Naive thymus-derived CD8-positive, alpha-beta T cell (primary cell): Measurements from ENCODE around the gene NAA20. TPM values are rescaled to one million over a fixed set of nuclear protein-coding genes. Genes with fewer than 3 reads are reported as not detected.

Experiments used
- ATAC-seq, 2 donors: fragments of 150-1000 bp; cut with Tn5 transposase in 1 of 2; sonication (Bioruptor Pico), chemical (Tn5 transposase) in 1 of 2; 1 replicate in 1 of 2; 2 replicates in 1 of 2; pipeline ENCODE4 v1.10.0; 2021; ENCODE audit warnings: mild to moderate bottlenecking in 2 of 2, moderate library complexity in 2 of 2
- POLR2A ChIA-PET: fragments of 350-600 bp; sonication (Branson Sonifier 250); formaldehyde crosslinking; loops from one replicate; lab custom pipeline; 2021; ENCODE audit warnings: antibody characterized with exemption; lab: Charles Lee
- DNase-seq, 10 donors: peaks; one replicate each; pipeline versions ENCODE4 v3.0.0 to v3.0.0-alpha.2; 2020 to 2022
- H3K27ac Mint-ChIP-seq, 10 donors: one replicate each; pipeline ENCODE4 v1.8.0; 2020 to 2022; ENCODE audit warnings: mild to moderate bottlenecking in 10 of 10, mixed read lengths in 10 of 10, moderate library complexity in 4 of 10, inconsistent platforms in 1 of 10
- H3K27me3 Mint-ChIP-seq, 5 donors: one replicate each; pipeline ENCODE4 v1.8.0; 2021 to 2022; ENCODE audit warnings: mixed read lengths in 5 of 5
- H3K36me3 Mint-ChIP-seq, 3 donors: one replicate each; pipeline ENCODE4 v1.8.0; 2020 to 2022; ENCODE audit warnings: mixed read lengths in 3 of 3, mild to moderate bottlenecking in 2 of 3, inconsistent platforms in 1 of 3
- H3K4me1 Mint-ChIP-seq, 4 donors: one replicate each; pipeline ENCODE4 v1.8.0; 2021 to 2022; ENCODE audit warnings: mixed read lengths in 4 of 4
- H3K4me3 Mint-ChIP-seq, 10 donors: one replicate each; pipeline ENCODE4 v1.8.0; 2020 to 2022; ENCODE audit warnings: mild to moderate bottlenecking in 10 of 10, mixed read lengths in 10 of 10, moderate library complexity in 6 of 10, inconsistent platforms in 1 of 10
- H3K9me3 Mint-ChIP-seq, 9 donors: one replicate each; pipeline ENCODE4 v1.8.0; 2020 to 2022; ENCODE audit warnings: mixed read lengths in 9 of 9, mild to moderate bottlenecking in 3 of 9, inconsistent platforms in 1 of 9, moderate library complexity in 1 of 9
- polyA plus RNA-seq, 3 donors: library from polyadenylated mRNA; unstranded; fragments of 300-500 nt; fragmentation: Illumina TruSeq; gene quantifications; one replicate each; pipeline ENCODE4 v1.2.3, GENCODE V29; 2021
- total RNA-seq, 8 experiments: library from RNA in 2 of 8; stranded (reverse) in 2 of 8; gene quantifications; one replicate each; pipeline ENCODE4 v1.2.3 and lab custom pipeline; 2021 to 2026

NAA20 gene
- total and polyA plus RNA-seq, 5 experiments from 2014 or later, result 40.9 to 82.4 (median 75.0) TPM

DNA sequence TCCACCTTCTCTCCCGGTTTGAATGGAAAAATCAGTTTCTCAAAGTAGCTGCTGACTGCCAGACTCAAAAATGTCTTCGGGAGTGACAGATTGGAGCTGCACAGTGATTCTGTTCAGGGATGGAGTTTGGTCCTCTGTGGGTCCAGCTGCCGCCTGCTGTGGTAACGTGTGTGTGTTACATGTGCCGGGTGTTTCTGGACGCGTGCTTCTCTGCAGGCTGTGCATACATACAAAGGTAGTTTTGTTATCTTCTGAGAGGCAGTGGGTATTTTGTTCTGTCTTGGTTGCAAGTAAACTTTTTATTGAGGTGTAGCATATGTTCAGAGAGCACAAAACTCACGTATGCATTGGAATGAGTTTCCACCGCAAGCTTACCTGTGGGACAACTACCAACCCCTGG is 41.3 kb upstream of the NAA20 start:
- Mint-ChIP-seq H3K27me3 (peaks cover 0 to 3% (median 0%) of the 10 kb centered on the region in 5 donors), H3K4me1 (peaks cover 3 to 11% (median 5%) of the 10 kb centered on the region in 4 donors), H3K9me3 (no peaks in the 10 kb centered on the region), H3K27ac (no peak overlapping the region), H3K4me3 (no peak overlapping the region), H3K36me3 (no peaks in the 10 kb centered on the region)
- DNase-seq (no peak), ATAC-seq (no peak)
- POLR2A ChIA-PET, result no interaction called here

DNA sequence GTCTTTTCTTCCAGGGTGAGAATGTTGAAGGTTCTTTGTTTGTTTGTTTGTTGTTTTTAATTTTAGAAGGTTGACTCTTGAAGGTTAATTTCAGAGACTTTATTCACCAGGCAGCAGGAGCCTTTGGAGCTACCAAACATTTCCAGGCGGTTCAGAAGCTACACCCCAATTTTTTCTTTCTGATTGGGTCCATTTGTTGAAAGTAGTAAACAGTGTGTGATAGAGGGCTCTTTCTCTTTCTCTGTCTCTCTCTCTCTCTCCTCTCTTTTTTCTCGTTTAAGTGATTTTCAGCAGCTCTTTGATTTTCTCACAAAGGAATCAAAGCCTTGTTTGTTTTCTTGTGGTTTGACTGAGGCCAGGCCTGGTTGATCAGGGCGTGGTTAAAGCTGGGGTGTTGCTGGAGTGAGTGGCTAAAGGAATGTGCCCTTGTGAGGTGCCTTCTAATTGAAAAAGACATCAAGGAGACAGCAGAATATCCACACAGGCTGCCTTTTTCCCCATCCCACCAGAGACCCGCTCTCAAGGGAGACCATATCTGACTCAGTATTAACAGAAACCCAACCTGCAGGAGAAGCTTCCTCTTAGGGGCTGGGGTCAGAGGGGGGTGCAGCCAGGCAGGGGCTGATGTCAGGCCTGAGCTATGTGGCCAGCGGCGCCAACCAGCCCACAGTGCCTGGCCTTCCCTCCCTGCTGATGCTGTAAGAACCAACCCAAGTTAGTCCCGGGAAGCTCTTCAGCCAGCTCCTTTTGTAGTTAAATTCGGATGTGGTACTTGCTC is 40.4 kb upstream of the NAA20 start:
- H3K9me3 Mint-ChIP-seq, result no peaks in the 10 kb centered on the region
- POLR2A ChIA-PET, result no interaction called here
- peaks cover 0 to 3% (median 0%) of the 10 kb centered on the region in 5 donors for H3K27me3 Mint-ChIP-seq

DNA sequence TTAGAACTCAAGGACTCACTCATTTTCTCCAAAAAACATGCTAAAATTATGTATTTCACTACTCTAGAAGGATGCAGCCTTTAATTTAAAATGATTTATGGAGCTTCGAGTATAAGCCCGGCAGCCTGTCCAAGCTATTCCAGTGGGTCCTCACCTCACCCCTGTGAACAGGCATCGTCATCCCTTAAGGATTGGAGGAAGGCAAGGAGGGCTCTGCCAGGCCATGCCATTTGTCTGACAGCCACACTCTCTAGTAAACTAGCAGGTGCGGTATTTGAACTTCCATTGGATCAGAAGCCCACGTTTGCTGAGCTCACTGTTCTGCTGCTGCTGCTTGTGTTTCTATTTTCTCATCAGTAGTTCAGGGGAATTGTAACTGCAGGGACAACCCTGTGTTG is 39.8 kb upstream of the NAA20 start:
- peaks cover 3 to 11% (median 5%) of the 10 kb centered on the region in 4 donors for H3K4me1 Mint-ChIP-seq
- H3K9me3 Mint-ChIP-seq, result no peaks in the 10 kb centered on the region
- no peak overlapping the region for H3K27ac Mint-ChIP-seq
- no peak overlapping the region for H3K4me3 Mint-ChIP-seq
- POLR2A ChIA-PET, result no interaction called here
- H3K36me3 Mint-ChIP-seq, result no peaks in the 10 kb centered on the region
- DNase-seq (no peak), ATAC-seq (no peak)
- peaks cover 0 to 3% (median 0%) of the 10 kb centered on the region in 5 donors for H3K27me3 Mint-ChIP-seq

More for the DNA sequence above, 40.4 kb upstream of the NAA20 start:
- H3K36me3 Mint-ChIP-seq, result no peaks in the 10 kb centered on the region
- peak overlapping the region in 3 of 10 donors; percentile 14 to 37 (median 25) for H3K27ac Mint-ChIP-seq
- DNase-seq (no peak), ATAC-seq (no peak)
- no peak overlapping the region for H3K4me3 Mint-ChIP-seq
- H3K4me1 Mint-ChIP-seq, result peaks cover 3 to 11% (median 5%) of the 10 kb centered on the region in 4 donors

DNA sequence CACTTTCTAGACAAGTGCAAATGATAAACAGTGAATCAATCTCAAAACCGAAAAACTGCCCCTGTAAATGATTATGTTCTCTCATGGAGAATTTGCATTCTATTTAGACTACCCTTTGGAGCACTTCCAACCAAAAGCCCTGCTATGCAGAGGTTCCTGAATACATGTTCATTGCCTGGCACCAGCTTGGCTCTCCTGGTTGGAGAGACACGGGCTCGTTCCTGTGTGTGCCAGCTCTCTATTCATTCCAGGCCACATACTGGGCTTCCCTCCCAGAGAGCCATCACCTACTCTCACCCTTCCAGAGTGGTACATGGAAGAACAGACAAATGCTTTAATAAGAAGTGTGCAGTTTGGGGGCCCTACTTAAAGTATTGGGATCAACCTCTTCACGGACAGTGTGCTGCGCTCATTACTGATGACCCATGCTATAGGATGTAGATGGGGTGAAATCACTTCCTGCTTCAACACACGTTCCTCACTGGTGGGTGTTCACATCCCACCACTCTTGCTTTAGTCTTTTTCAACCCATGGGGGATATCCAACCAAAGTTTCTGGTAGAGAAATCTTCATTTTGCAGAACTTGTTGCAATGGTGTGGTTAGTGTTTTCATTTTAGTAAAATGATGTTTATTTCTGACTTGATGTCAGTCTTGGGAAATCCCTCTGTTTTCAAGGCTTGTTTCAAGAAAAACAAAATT is 38.5 kb upstream of the NAA20 start:
- DNase-seq (no peak), ATAC-seq (no peak)
- POLR2A ChIA-PET, result no interaction called here
- H3K9me3 Mint-ChIP-seq, result no peaks in the 10 kb centered on the region
- H3K27me3 Mint-ChIP-seq, result peaks cover 0 to 3% (median 0%) of the 10 kb centered on the region in 5 donors
- no peaks in the 10 kb centered on the region for H3K36me3 Mint-ChIP-seq
- H3K27ac Mint-ChIP-seq, result peak overlapping the region in 1 of 10 donors; percentile 27
- peaks cover 3 to 11% (median 5%) of the 10 kb centered on the region in 4 donors for H3K4me1 Mint-ChIP-seq
- no peak overlapping the region for H3K4me3 Mint-ChIP-seq

DNA sequence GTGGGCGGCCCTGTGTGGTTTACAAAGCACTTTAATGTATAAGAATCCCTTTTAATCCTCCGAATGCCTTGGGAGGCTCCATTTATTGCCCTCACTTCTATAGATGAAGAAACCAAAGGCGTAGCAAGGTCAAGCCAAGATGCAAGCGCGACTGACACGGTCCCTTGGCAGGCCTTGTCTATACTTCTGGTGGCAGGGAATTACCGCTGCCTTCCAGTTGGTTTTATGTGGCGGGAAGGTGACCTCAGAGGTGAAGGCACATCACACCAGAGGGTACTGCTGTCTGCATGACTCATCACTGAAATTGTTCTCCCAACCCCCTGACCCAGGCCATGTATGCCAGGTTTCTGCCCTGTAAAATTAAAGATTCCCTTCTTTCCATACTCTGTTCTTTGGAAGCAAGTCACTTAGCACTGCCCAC is 36.1 kb upstream of the NAA20 start:
- DNase-seq, result no peak
- no peak for ATAC-seq
- H3K4me3 Mint-ChIP-seq, result no peak overlapping the region
- no peak overlapping the region for H3K27ac Mint-ChIP-seq
- H3K9me3 Mint-ChIP-seq, result peaks cover 0 to 2% (median 0%) of the 10 kb centered on the region in 9 donors
- peaks cover 3 to 8% (median 5%) of the 10 kb centered on the region in 4 donors for H3K4me1 Mint-ChIP-seq
- POLR2A ChIA-PET, result no interaction called here
- H3K36me3 Mint-ChIP-seq, result no peaks in the 10 kb centered on the region
- H3K27me3 Mint-ChIP-seq, result peaks cover 0 to 7% (median 3%) of the 10 kb centered on the region in 5 donors

DNA sequence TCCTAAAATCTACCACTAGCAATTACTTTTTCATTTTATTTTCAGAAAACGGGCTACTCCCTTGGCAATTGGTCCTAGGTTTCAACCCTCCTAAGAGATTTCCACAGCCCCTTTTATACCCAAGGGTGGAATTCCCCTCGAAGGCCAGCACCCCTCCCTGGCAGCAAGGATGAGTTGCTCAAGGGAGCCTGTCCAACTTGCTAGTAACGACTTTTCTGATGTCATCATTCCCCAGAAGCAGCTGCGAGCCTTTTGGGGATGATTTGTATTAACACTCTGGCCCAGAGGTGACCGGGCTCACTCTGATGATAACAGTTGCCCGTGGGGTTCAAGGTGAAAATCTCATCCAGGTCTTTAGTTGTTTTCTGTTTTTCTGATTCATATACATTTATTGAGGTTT is 30.7 kb upstream of the NAA20 start:
- H3K27ac Mint-ChIP-seq, result no peak overlapping the region
- H3K4me3 Mint-ChIP-seq, result no peak overlapping the region
- DNase-seq, result no peak
- no peak for ATAC-seq
- H3K9me3 Mint-ChIP-seq, result peaks cover 0 to 2% (median 0%) of the 10 kb centered on the region in 9 donors
- POLR2A ChIA-PET, result no interaction called here
- H3K36me3 Mint-ChIP-seq, result no peaks in the 10 kb centered on the region
- peaks cover 0 to 19% (median 7%) of the 10 kb centered on the region in 5 donors for H3K27me3 Mint-ChIP-seq
- no peaks in the 10 kb centered on the region for H3K4me1 Mint-ChIP-seq

DNA sequence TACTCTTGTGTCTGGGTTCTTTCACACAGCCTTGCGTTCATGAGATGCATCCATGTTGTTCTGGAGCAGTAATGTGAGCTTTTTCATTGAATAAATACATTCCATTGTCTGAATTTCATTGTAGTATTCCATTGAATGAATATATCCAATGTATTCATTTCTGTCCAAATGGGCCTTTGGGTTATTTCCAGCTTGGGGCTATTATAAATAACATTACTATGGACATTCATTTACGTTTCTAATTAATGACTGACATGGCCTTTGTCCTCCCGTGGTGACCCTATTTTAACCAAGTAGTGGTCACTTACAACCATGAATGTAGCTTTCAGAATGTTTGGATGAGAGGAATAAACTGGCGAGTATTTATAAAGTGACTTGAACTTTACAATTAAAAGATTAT is 30.1 kb upstream of the NAA20 start:
- POLR2A ChIA-PET, result no interaction called here
- Mint-ChIP-seq H3K9me3 (peaks cover 0 to 2% (median 0%) of the 10 kb centered on the region in 9 donors), H3K27ac (no peak overlapping the region), H3K4me1 (no peaks in the 10 kb centered on the region), H3K4me3 (no peak overlapping the region), H3K36me3 (no peaks in the 10 kb centered on the region), H3K27me3 (peaks cover 0 to 19% (median 7%) of the 10 kb centered on the region in 5 donors)
- DNase-seq (no peak), ATAC-seq (no peak)

DNA sequence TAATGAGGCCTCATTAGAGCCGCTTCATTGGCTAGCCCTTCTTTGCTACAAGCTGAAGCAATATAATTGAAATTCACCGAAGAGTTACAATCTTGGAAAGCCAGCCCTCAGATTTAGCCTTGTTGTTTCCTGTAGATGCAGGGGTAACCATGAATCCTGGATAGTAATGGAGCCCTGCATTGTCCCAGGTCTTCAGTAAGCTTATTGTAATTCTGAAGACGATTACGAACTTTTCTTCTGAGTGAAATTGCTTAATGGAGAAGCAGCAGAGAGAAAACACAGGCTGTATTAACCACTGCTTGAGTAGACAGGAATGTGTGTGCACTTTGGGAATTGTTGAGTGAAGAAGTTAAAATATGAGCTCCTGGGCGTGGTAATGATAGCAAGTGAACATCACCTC is 26.3 kb upstream of the NAA20 start:
- H3K36me3 Mint-ChIP-seq, result no peaks in the 10 kb centered on the region
- H3K27ac Mint-ChIP-seq, result no peak overlapping the region
- no peaks in the 10 kb centered on the region for H3K4me1 Mint-ChIP-seq
- peaks cover 0 to 16% (median 9%) of the 10 kb centered on the region in 5 donors for H3K27me3 Mint-ChIP-seq
- H3K9me3 Mint-ChIP-seq, result no peaks in the 10 kb centered on the region
- DNase-seq, result no peak
- POLR2A ChIA-PET, result no interaction called here
- no peak overlapping the region for H3K4me3 Mint-ChIP-seq
- ATAC-seq, result no peak

DNA sequence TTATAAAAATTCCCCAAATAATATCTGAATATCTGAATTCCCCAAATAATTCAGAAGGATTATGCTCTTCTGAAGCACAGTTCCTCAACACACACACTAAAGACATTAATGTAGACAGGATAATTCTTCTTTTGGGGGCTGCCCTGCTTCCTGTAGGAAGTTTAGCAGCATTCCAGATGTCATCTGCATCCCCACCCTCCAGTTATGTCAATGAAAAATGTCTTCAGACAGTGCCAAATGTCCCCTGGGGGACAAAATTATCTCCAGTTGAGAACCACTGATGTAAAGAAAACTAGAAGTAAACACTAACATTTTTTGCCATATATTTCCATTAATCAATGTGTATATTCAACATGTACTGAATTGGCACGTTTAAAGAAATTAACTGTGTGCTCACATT is 25.9 kb upstream of the NAA20 start:
- H3K9me3 Mint-ChIP-seq, result no peaks in the 10 kb centered on the region
- DNase-seq (no peak), ATAC-seq (no peak)
- H3K4me3 Mint-ChIP-seq, result no peak overlapping the region
- no peaks in the 10 kb centered on the region for H3K36me3 Mint-ChIP-seq
- H3K4me1 Mint-ChIP-seq, result no peaks in the 10 kb centered on the region
- H3K27me3 Mint-ChIP-seq, result peaks cover 0 to 15% (median 11%) of the 10 kb centered on the region in 5 donors
- POLR2A ChIA-PET, result no interaction called here
- H3K27ac Mint-ChIP-seq, result no peak overlapping the region

DNA sequence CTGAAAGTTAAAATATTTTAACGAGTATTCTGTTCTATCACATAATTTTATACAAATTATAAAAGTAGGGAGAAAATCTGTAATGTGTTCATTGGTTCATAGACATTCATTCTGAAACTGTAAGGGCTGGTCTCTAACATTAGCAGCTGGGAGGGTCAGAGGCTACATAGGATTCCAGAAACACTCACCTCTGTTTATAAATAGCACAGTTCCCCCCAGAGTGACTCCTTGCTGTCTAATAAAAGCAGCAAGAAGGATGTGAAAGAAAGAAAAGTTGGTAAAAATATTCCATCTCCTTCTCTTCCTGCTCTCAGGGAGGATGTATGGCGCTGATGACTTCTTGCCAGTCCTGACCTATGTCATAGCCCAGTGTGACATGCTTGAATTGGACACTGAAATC is 25.3 kb upstream of the NAA20 start:
- ATAC-seq, result no peak
- no peak overlapping the region for H3K27ac Mint-ChIP-seq
- H3K36me3 Mint-ChIP-seq, result no peaks in the 10 kb centered on the region
- no peak overlapping the region for H3K4me3 Mint-ChIP-seq
- POLR2A ChIA-PET, result no interaction called here
- no peaks in the 10 kb centered on the region for H3K4me1 Mint-ChIP-seq
- no peaks in the 10 kb centered on the region for H3K9me3 Mint-ChIP-seq
- peaks cover 0 to 15% (median 11%) of the 10 kb centered on the region in 5 donors for H3K27me3 Mint-ChIP-seq
- no peak for DNase-seq

DNA sequence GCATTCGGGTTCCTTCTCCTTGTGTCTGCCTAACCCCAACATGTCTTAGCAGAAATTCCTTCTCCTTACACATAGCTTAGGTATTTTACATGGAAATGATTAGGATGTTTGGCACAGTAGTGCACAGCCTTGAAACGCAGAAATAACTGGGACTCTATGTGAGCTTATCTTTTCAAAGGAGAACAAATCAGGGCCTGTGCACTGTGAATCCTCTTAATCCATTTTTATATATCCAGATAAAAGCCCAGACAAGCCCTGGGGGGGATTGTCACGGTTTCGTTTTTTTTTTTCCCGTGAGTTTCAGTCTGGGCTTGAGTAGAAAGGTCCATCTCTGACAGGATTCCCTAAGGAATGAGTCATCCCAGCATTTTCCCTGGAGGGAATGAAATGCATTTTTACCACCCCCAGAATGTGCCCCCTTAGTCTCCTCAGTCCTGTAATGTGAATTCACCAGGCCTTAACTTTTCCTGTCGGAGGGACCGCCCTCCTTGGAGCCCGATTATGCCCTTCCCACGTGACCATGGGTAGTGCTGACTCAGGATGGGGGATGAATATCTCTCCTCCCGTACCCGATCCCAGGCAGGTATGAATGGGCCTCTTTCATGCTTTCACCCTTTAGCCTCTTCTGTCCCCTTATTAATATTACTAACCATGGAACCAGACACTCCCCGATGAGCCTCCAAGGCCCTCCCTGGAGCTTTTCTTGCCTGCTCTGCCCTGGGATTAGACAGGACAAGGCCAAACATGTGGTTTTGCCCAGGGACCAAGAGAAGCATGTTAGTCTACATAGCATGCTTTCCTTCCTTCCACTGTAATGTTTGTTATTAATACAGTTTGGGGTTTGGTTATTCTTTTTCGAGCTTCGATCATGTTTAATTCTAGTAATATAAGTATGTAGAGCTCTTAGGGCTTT is 23.9 kb upstream of the NAA20 start:
- no peak overlapping the region for H3K4me3 Mint-ChIP-seq
- ATAC-seq, result no peak
- no peaks in the 10 kb centered on the region for H3K4me1 Mint-ChIP-seq

DNA sequence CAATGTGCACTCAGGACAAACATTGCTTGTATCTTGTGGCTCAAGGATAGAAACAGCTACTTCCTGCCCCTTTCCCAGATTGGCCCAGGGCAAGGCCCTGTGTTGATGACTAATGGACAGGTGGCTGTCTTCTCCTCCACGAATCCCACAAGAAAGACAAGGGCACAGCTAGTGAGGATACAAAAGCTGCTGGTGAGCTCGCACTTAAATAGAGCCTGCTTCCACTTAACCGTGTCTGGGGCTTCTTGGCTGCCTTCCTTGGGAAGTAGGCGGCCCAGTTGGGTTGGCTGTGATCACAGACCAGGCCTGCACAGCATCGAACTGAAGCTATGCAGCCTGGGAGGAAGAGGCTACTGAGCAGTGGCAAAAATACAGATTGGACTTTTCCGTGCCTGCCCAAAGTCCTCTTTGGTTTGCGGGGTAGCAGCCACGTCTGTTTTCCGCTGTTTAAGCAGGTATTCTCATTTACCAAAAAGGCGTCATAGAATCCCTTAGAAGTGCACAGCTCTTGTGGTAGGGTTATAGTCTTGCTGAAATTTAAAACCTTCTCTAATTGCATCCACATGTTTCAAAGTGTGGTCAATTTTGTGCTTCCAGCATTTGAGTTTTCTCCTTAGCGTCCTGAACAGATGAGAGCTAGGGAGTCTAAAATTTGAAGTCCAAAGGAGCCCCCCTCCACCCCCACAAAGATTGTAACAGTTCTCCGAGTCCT is 23.0 kb upstream of the NAA20 start:
- Mint-ChIP-seq H3K4me1 (no peaks in the 10 kb centered on the region), H3K27me3 (peaks cover 0 to 11% (median 6%) of the 10 kb centered on the region in 5 donors), H3K27ac (peak overlapping the region in 1 of 10 donors; percentile 41), H3K4me3 (no peak overlapping the region), H3K36me3 (no peaks in the 10 kb centered on the region), H3K9me3 (no peaks in the 10 kb centered on the region)
- POLR2A ChIA-PET, result no interaction called here
- DNase-seq (no peak), ATAC-seq (no peak)

More for the DNA sequence above, 23.9 kb upstream of the NAA20 start:
- no peak for DNase-seq
- Mint-ChIP-seq H3K27me3 (peaks cover 0 to 14% (median 11%) of the 10 kb centered on the region in 5 donors), H3K27ac (peak overlapping the region in 1 of 10 donors; percentile 63), H3K9me3 (no peaks in the 10 kb centered on the region), H3K36me3 (no peaks in the 10 kb centered on the region)
- POLR2A ChIA-PET, result interaction anchor here (0.6 kb wide), 1 partner anchor 11 kb away, joined by 3 read pairs; no protein-coding TSS in a partner anchor
